Stimulated activated naive CD8-positive, alpha-beta T cell treated with anti-CD3 and anti-CD28 coated beads, Interleukin-15, Interleukin-2, amounts not matched to agents 100 U/mL and 50 U/mL, for 24 hours (primary cell): ENCODE data around the gene MOSPD3.

Experiments
- ATAC-seq: fragments of 150-1000 bp; cut with Tn5 transposase; one replicate; pipeline ENCODE4 v1.10.0; 2021
- DNase-seq: peaks from one replicate; pipeline ENCODE4 v3.0.0; 2021

The MOSPD3 gene

GRCh38 chr7:100591596-100591995, 20.7 kb upstream of the MOSPD3 start:
- no peak for DNase-seq
- ATAC-seq = no peak

DNA sequence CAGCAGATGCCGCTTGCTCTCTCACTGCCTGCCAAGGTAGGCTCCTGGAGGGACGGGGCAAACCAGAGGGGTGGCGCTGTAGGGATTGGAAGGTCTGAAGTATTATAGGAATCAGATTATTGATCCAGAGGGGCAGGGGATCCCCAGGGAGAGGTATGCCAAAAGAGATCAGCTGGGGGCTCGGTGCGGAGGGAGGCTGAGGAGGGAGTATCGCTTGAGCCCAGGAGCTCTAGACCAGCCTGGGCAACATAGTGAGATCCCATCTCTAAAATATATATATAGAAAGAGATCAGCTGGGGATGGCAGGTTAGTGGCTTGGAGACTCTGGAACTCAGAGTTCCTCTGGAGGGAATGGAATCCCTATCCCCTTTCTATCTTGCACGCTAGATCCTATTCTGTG, 17.2 kb upstream of the MOSPD3 start:
- no peak for ATAC-seq
- no peak for DNase-seq

DNA sequence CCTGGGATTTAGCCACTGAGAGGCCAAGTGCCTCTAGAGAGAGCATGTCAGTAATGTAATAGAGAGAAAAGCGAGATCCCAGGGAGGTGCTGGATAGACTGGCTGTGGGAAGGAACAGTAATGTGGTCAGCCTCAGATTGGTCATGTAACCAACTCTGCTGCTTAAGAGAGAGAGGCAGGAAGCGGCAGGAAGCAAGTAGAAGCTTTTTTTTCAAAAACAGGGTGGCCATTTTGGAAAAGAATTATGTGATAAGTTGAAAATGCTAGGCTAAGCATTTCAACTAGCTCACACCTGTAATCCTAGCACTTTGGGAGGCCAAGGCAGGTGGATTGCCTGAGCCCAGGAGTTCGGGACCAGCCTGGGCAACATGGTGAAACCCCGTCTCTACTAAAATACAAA, 13.9 kb upstream of the MOSPD3 start:
- ATAC-seq (no peak), DNase-seq (no peak)

DNA sequence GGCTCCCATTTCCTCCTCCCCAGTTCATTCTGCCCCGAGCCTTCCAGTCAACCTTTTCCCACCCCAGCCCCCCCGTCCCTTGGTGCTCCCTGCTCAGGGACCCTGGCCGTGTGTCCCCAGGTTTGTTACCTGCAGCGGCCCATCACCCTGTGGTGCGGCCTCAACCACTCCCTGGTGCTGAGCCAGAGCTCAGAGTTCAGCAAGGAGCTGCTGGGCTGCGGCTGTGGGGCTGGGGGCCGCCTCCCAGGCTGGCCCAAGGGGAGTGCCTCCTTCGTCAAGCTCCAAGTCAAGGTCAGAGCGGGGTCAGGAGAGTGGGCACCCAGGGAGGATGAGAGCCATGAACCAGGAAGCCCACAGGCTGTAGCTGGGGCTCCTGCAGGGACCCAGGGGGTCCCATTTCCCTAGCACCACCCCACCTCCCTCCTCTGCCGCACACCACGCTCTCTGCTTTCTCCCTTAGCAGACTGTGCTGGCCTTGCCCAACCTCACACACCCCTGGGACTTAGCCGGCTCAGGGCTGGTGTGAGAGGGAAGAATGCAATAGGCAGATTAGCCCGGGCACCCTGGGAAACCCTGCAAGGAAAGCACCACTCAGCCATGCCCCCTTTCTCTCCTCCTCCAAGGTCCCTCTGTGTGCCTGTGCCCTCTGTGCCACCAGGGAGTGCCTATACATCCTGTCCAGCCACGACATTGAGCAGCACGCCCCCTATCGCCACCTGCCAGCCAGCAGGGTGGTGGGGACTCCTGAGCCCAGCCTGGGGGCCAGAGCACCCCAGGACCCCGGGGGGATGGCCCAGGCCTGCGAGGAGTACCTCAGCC, 12.2 kb upstream of the MOSPD3 start:
- DNase-seq (no peak), ATAC-seq (no peak)

DNA sequence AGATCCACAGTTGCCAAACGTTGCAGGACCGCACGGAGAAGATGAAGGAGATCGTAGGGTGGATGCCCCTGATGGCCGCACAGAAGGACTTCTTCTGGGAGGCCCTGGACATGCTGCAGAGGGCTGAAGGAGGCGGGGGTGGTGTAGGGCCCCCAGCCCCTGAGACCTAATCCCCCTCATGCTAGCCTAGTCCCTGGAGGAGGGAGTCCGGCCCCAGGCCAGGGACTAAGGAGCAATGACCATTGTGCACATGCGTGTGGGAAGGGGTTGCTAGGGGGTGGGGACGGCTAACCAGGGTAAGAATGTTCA, 11.7 kb upstream of the MOSPD3 start:
- ATAC-seq (no peak), DNase-seq (no peak)

- DNase-seq (no peak), ATAC-seq (no peak)
These were observed 9.2 kb upstream of the MOSPD3 start for GRCh38 chr7:100602889-100603725.

- DNase-seq (no peak), ATAC-seq (peak; percentile 1)
These were observed 8.7 kb upstream of the MOSPD3 start for GRCh38 chr7:100603726-100604027.

DNA sequence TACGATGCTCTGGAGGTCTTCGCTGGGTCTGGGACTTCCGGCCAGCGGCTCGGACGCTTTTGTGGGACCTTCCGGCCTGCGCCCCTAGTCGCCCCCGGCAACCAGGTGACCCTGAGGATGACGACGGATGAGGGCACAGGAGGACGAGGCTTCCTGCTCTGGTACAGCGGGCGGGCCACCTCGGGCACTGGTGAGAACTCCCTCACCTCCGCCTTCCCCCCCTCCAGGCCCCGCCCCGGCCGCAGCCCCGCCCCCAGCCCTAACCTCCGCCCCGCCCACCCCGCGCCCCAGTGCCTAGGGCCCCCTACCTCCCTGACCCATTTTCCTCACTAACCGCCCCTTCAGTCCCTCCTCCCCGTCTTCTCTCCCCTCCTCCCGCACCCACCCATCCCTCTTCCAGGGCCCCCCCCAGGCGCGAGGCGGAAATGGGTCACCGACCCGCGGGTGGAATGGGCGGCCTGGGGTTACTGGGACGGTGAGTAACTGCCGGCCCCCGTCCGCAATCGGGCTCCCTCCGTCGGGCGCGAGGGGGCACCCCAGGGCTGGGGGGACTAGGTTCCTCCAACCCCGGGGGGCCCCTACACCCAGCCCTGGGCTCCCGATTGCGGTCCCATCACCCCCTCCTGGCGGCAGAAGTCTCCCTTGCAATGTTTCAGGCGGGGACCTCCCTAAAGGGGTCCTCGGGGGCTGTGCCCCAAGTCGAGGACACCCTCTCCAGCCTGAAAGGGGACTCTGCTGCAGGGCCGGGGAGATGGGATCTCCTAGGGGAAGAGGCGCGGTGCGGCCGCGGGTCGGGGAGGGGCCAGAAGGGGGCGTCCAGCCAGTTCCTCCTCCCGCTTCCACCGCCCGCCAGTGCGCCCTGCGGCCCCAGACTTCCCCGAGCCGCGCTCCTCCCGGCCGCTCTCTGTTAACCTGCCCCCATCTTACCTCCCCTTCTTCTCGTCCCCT, 8.0 kb upstream of the MOSPD3 start:
- ATAC-seq = peak; percentile 81
- DNase-seq = peak; percentile 89

GRCh38 chr7:100604976-100605911, 7.1 kb upstream of the MOSPD3 start:
- peak; percentile 61 for DNase-seq
- no peak for ATAC-seq

DNA sequence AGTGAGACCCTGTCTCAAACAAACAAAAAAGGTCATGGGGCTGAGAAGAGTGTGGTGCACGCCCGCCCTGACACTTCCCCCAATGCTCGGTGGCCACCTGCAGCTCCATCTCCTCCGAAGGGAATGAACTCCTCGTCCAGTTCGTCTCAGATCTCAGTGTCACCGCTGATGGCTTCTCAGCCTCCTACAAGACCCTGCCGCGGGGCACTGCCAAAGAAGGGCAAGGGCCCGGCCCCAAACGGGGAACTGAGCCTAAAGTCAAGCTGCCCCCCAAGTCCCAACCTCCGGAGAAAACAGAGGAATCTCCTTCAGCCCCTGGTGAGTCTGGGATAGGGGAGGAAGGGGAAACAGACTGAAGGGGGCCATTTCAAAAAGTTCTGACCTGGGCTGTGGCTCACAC, 6.0 kb upstream of the MOSPD3 start:
- ATAC-seq = no peak

DNA sequence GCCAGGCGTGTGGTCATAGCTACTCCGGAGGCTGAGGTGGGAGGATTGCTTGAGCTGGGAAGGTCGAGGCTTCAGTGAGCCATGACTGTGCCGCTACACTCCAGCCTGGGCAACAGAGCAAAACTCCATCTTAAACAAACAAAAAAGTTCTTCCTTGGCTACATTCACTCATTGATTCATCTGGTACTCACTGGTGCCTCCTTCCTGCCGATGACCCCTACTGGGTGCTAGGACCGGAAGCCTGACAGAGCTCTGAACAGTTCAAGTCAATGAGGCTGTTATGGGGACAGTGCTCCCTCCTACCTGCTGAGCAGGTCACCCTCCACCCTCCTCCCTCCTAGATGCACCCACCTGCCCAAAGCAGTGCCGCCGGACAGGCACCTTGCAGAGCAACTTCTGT, 5.2 kb upstream of the MOSPD3 start:
- DNase-seq (no peak), ATAC-seq (no peak)

More for the DNA sequence above, 6.0 kb upstream of the MOSPD3 start:
- no peak for DNase-seq

DNA sequence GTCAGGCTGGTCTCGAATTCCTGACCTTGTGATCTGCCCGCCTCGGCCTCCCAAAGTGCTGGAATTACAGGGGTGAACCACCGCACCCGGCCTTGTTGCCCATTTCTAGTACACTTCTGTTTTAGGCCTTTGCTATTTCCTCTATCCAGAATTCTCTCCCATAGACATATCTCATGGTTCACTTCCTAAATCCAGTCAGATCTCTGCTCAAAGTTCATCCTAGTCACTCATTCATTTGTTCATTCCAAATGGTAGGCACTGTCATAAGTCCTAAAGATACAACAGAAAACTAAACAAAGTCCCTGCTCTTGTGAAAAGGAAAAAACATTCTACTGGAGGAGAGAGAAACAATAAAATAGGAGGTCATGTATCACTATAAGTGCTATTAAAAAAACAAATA, 2.4 kb upstream of the MOSPD3 start:
- ATAC-seq (no peak), DNase-seq (no peak)

- ATAC-seq (no peak), DNase-seq (no peak)
These were observed 520 bp downstream of the MOSPD3 start for GRCh38 chr7:100612730-100613390.

DNA sequence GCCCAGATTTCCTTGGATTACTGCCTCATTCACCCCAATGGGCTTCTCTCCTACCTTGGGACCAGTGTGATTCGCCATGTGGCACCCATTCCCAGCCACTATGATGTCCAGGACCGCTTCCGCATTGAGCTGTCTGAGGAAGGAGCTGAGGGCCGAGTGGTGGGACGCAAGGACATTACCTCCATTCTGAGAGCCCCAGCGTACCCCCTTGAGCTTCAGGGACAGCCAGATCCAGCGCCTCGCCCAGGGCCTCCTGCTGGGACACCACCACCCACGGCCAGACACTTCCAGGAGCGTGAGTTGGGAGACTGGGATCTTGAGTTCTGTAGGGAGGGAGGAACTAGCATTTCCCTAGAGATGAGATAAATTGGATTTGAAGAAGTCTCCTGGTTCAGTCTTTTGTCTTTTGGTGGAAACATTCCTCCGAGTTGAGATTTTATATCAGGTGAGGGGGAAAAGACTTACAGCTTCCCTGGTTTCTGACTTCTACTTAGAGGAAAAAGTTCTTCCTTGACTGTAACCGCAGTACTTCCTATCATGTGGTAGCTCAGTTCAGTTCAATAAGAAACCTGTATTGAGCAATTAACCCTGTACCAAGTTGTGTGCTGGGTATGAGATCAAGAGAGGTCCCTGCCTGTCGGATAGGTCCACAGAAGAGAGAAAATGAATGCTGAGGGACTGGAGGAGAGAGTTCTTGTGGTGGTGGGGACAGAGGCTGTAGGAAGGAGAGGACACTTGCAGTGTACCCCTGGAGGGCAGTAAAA, 1.3 kb downstream of the MOSPD3 start:
- no peak for DNase-seq
- no peak for ATAC-seq

GRCh38 chr7:100614308-100614861, 2.0 kb downstream of the MOSPD3 start:
- no peak for DNase-seq
- no peak for ATAC-seq

- no peak for DNase-seq
- ATAC-seq = no peak
These were observed 7.9 kb downstream of the MOSPD3 start for GRCh38 chr7:100620239-100620638.

DNA sequence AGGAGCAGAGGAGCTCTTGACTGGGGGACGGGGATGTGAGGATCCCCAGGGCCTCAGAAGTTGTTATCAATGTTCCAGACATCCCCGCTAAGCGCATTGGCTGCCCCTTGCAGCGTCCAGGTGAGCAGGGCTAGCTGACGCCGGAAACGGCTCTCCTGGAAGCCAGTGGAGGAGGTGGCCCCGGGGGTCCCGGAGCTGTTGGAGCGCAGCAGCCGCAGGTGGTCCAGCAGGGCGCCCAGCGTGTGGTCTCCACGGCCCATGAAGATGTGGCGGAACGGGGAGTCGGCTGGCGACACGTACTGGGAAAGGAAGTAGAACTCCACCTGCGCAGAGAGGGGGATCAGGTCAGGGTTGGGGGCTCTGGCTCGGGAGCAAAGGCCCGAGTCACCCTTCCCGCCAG, 8.5 kb downstream of the MOSPD3 start:
- DNase-seq = no peak
- no peak for ATAC-seq

- no peak for ATAC-seq
- no peak for DNase-seq
These were observed 9.2 kb downstream of the MOSPD3 start for GRCh38 chr7:100621554-100621953.

DNA sequence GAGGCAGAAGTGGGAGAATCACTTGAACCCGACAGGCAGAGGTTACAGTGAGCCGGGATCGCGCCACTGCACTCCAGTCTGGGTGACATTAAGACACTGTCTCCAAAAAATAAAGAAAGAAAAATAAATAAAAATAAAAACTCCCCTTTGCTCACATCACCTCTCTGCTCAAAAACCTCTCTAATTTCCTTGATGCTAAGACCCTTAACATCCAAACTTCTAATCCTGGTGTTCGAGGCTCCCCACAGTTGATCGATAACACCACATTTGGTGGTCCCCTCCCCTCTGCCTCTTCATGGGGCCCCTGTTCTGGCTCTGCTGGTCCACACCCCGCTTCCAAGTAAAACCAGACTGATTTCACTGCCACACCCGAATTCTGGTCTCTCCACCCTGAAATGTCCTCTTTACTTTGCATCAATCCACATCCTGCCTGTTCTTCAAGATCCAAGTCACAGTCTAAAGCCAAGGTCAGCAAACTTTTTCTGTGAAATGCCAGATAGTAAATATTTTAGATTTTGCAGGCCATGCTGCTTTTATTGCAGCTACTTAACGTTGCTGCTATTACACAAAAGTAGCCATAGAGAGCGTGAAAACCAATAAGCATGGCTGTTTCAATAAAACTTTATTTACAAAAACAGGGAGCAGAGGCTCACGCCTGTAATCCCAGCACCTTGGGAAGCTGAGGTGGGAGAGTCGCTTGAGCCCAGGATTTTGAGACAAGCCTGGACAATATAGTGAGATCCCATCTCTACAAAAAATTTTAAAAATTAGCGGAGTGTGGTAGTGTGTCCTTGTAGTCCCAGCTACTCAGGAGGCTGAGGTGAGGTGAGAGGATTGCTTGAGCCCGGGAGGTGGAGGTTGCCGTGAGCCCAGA, 11.8 kb downstream of the MOSPD3 start:
- ATAC-seq = no peak
- no peak for DNase-seq
